Mesodermal cell (in vitro differentiated cells): Measurements from ENCODE around the gene FHOD3.

Source experiments
- H3K27ac ChIP-seq: 2 replicates; pipeline ENCODE4 v1.7.0; 2013; ENCODE audit warnings: mild to moderate bottlenecking, low read depth, low read length, moderate library complexity; ENCODE audit not compliant: severe bottlenecking
- H3K36me3 ChIP-seq: 2 replicates; pipeline ENCODE4 v1.7.1; 2013; ENCODE audit warnings: mild to moderate bottlenecking, low read length, moderate library complexity; ENCODE audit not compliant: control insufficient read depth, insufficient read depth
- H3K4me1 ChIP-seq: one replicate; pipeline ENCODE4 v1.7.1; 2013; ENCODE audit warnings: mild to moderate bottlenecking, low read length; ENCODE audit not compliant: insufficient read depth, control insufficient read depth, poor library complexity, severe bottlenecking
- H3K4me3 ChIP-seq: 2 replicates; pipeline ENCODE4 v1.7.0; 2013; ENCODE audit warnings: low read length, control low read depth, mild to moderate bottlenecking; ENCODE audit not compliant: insufficient read depth, poor library complexity, severe bottlenecking; ENCODE audit errors: extremely low read depth
- H3K9me3 ChIP-seq: 2 replicates; pipeline ENCODE4 v1.7.1; 2013; ENCODE audit warnings: mild to moderate bottlenecking, low read length, moderate library complexity; ENCODE audit not compliant: control insufficient read depth
- WGBS, 2 experiments: methylation state at CpG; one replicate each; pipeline ENCODE4 v1.1.5; 2013; ENCODE audit warnings: missing lambda C conversion rate in 2 of 2; ENCODE audit not compliant: insufficient coverage in 2 of 2; 5-methylcytosine and 5-hydroxymethylcytosine counted together

Gene FHOD3

DNA sequence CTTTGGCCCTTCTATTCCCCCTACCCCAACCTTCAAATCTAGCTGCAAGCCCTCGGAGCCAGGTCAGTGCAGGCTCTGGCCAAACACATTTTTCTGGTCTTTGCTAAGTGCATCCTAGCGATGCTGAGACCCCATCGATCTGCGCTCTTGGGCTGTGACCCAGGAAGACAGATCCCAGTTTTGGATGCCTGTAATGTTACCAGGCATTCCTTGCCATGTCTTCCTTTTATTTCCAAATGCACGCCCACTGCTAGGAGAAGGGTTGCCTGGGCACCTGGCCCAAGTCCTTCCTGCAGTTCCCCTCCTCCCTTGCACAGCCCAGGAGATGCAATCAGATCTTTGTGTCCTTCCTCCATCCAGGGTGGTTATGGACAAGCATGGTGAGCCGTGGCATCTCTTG lies 406.6 kb downstream of the FHOD3 start:
- Histone ChIP-seq H3K27ac (no peak overlapping the region), H3K4me3 (no peak overlapping the region), H3K9me3 (no peaks in the 10 kb centered on the region), H3K4me1 (no peaks in the 10 kb centered on the region), H3K36me3 (no peaks in the 10 kb centered on the region)
- WGBS, 2 experiments, result 80 to 81% methylated on average over 6 of the region's 6 CpGs

DNA sequence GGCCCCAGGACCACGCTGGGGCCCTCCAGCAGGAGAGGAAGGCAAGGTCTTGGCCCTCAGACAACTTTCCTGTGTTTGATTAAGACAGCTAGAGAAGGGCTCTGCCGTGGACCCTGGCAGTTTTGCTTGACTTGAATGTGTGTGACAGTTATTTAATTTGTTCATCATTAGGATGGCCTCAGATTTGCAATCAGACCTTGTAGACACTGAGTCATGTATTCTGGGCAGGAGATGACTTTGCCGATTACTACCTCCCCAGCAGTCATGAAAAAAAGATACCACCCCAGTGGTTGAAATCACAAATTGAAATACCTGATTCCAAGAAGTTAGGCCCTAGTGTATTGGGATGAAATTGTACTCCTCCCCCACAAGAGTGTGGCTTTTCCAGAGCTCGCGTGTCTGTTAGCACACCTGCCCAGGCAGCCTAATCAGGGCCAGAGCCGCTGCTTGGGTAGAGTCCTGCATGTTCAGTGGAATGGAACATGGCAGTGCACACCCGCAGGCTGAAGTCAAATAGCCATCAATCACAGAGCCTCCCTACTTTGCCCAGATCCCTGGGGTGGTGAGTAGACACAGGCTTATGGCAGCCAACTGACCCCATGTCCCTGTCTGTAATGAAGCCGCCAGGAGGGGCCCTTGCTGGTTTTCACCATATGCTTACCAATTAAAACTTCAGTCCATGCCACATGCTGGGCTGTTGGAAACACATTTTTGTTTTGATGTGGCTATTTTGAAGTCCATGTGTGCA lies 408.8 kb downstream of the FHOD3 start:
- Histone ChIP-seq H3K36me3 (no peaks in the 10 kb centered on the region), H3K27ac (no peak overlapping the region), H3K4me1 (no peaks in the 10 kb centered on the region), H3K4me3 (no peak overlapping the region), H3K9me3 (no peaks in the 10 kb centered on the region)
- 95% methylated on average over 2 to 7 of the region's 8 CpGs for WGBS, 2 experiments

DNA sequence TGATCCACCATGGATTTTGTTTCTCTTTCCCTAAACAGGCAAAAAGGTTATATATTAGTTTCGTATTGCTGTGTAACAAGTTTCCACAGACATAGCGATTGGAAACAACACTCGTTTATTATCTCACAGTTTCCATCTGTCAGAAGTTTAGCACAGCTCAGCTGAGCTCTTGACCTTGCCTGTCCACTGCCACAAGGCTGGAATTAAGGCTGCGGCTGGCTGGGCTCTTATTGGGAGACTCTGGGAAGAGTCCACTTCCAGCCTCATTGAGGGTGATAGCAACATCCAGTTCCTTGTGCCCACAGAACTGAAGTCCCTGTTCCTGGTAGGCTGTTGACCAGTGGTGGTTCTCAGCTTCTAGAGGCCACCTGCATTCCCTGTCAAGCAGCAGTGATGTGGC lies 410.9 kb downstream of the FHOD3 start:
- H3K9me3 ChIP-seq, result no peaks in the 10 kb centered on the region
- 83 to 90% methylated on average over 1 to 4 of the region's 4 CpGs for WGBS, 2 experiments
- no peak overlapping the region for H3K27ac ChIP-seq
- no peaks in the 10 kb centered on the region for H3K36me3 ChIP-seq
- no peaks in the 10 kb centered on the region for H3K4me1 ChIP-seq
- H3K4me3 ChIP-seq, result no peak overlapping the region

GRCh38 chr18:36709315-36709714 lies 411.8 kb downstream of the FHOD3 start:
- Histone ChIP-seq H3K36me3 (no peaks in the 10 kb centered on the region), H3K4me1 (no peaks in the 10 kb centered on the region), H3K9me3 (no peaks in the 10 kb centered on the region), H3K27ac (no peak overlapping the region), H3K4me3 (no peak overlapping the region)
- WGBS, 2 experiments, result 92 to 94% methylated on average over 5 of the region's 6 CpGs

GRCh38 chr18:36711014-36711725 lies 413.7 kb downstream of the FHOD3 start:
- Histone ChIP-seq H3K36me3 (no peaks in the 10 kb centered on the region), H3K9me3 (no peaks in the 10 kb centered on the region), H3K4me3 (no peak overlapping the region), H3K27ac (peak overlapping the region; percentile 29), H3K4me1 (no peaks in the 10 kb centered on the region)
- 83 to 100% methylated on average over 1 of the region's 6 CpGs for WGBS, 2 experiments

GRCh38 chr18:36711813-36712444 lies 414.4 kb downstream of the FHOD3 start:
- Histone ChIP-seq H3K9me3 (no peaks in the 10 kb centered on the region), H3K4me1 (no peaks in the 10 kb centered on the region), H3K36me3 (no peaks in the 10 kb centered on the region), H3K4me3 (no peak overlapping the region), H3K27ac (peak overlapping the region; percentile 29)
- 43 to 86% methylated on average over 1 to 2 of the region's 6 CpGs for WGBS, 2 experiments

DNA sequence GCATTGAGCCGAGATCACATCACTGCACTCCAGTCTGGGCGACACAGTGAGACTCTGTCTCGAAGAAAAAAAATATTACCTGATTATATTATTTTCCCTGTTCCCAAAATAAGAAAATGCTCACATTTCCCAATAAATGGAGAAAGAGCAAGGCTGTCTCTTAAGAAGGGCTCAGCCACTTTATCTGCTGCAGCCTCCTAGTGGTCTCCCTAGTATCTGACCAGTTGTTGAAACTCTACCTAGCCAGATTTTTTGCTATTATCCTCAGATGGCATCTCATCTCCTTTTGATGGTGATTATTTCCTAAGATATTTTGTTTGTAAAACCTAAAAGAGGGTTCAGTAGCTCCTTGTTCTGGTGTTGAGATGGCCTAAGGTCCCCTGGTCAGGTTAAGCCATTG lies 417.0 kb downstream of the FHOD3 start:
- Histone ChIP-seq H3K36me3 (no peaks in the 10 kb centered on the region), H3K4me3 (no peak overlapping the region), H3K27ac (no peak overlapping the region), H3K9me3 (no peaks in the 10 kb centered on the region), H3K4me1 (no peaks in the 10 kb centered on the region)
- WGBS, 2 experiments, result 100% methylated on average over 1 of the region's 3 CpGs; no CpG with 5 or more reads in 1 of the 2 experiments

- H3K9me3 ChIP-seq, result no peaks in the 10 kb centered on the region
- WGBS, 2 experiments, result 87 to 93% methylated on average over 11 of the region's 12 CpGs
Measured at GRCh38 chr18:36717422-36718110, 420.1 kb downstream of the FHOD3 start.

DNA sequence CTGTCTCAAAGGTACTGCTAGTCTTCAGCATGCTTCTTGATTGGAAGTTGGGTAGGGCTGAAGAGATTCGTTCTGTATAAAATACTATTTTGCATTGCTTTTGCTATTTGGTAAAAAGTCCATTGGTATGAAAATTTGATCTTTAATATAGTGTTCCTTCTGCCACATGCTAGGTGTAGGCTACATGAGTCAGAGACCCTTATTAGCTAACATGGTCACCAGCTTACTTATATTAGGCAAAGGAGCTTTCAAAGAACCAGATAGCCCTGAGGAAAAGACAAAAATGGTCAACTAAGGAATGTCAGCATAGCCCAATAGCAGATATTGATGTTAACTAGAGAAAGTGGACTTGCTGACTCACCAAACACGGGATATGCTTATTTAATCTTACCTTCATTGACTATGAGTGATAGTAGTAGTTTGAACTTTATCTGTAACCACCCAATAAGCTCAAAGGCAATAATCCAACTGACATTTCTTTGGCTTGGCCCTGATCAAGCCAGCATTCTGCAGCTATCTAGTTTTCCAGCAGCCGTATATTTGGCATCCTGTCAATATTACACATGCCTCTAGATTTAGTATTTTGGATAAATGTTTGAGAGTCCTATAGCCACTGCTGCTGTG lies 421.3 kb downstream of the FHOD3 start:
- Histone ChIP-seq H3K4me1 (no peaks in the 10 kb centered on the region), H3K36me3 (no peaks in the 10 kb centered on the region), H3K4me3 (no peak overlapping the region), H3K27ac (no peak overlapping the region), H3K9me3 (no peaks in the 10 kb centered on the region)
- 80 to 100% methylated on average over 1 of the region's 3 CpGs for WGBS, 2 experiments

More at GRCh38 chr18:36717422-36718110, 420.1 kb downstream of the FHOD3 start:
- no peaks in the 10 kb centered on the region for H3K4me1 ChIP-seq
- no peaks in the 10 kb centered on the region for H3K36me3 ChIP-seq
- no peak overlapping the region for H3K27ac ChIP-seq
- H3K4me3 ChIP-seq, result no peak overlapping the region

DNA sequence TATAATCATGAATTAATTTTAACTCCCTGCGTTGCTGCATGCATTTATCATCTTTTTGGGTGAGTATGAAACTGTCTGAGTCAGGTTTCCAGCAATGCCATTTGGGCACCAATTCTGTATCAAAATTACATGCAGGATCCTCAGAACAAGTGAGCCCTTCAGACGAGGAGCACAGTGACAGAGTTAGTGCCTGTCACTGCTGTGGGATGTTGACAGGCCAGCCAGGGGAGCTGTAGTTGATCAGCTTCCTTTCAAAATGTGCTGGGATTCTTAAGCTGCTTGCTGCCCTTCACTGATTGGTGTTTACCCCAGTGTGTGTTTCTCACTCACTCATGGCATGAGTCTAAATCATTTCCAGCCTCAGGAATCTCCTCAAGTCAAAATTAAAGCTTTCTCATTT lies 422.1 kb downstream of the FHOD3 start:
- Histone ChIP-seq H3K4me3 (no peak overlapping the region), H3K36me3 (no peaks in the 10 kb centered on the region), H3K9me3 (no peaks in the 10 kb centered on the region), H3K27ac (no peak overlapping the region), H3K4me1 (no peaks in the 10 kb centered on the region)
- 67 to 71% methylated on average over 1 to 2 of the region's 2 CpGs for WGBS, 2 experiments
